Measurements from ENCODE around the gene XPO4. TPM values are rescaled to one million over a fixed set of nuclear protein-coding genes. Genes with fewer than 3 reads are reported as not detected.

Gene XPO4
- total and polyA plus RNA-seq, 2 of the 8 experiments (the other 6 are each of a cell fraction or from before 2014, with no cell fraction given), result 11.9 to 33.3 TPM

DNA sequence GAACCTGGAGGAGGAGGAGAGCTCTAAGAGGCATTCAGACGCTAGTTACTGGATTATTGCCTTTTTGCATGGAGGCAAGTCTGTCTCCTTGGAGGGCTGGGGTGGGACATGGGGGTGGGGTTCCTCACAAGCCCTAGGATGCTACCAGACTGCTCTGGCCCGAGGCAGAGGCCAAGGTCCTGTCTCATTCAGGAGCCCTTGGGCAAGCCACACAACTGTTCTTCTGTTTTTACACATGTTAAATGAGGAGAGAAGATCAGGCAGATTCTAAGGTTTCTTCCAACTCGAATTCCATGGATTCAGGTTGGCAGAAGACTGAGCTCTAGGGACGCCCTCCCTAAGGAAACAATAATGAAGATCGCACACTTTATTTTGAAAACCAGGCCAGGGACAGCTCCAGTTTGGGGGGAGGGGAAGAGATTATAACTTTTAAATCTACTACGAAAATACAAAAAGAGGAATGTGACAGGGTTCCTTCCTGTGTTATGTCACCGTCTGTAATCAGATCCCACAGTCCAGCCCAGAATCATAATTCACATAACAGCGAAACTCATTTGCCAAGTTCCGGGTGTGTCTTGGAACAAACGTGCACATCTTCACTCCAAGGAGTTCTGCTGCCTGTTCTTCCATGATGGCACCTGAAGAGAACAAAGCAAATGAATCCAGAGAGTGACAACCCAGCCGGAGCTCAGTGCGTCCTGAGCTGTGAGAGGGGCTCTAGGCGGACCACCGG lies 173.8 kb downstream of the XPO4 start:
- Histone ChIP-seq H2BK120ac (replicated peaks; ENCODE audit: low read depth, low read length) (no peak overlapping the region), H3K9ac (replicated peaks in 1 of 4; ENCODE audit: extremely low read depth in 1 of 4, low read depth in 3 of 4, low read length in 3 of 4) (no peak overlapping the region), H2BK15ac (ENCODE audit: low read length) (no peak overlapping the region), H3K36me3 (ENCODE audit: control insufficient read depth in 2 of 4, insufficient read depth in 4 of 4, low read length in 3 of 4) (no peaks in the 10 kb centered on the region), H3K4ac (replicated peaks; ENCODE audit: insufficient read length, low read depth, low read length) (no peak overlapping the region), H3K79me2 (ENCODE audit: control insufficient read depth in 1 of 2, insufficient read depth in 2 of 2, low read length in 2 of 2) (no peaks in the 10 kb centered on the region), H3K27ac (ENCODE audit: low read depth, low read length) (no peak overlapping the region), H2BK5ac (ENCODE audit: low read depth, low read length) (no peak overlapping the region), H3K56ac (replicated peaks; ENCODE audit: insufficient read length, low read depth, low read length) (no peak overlapping the region), H2BK20ac (ENCODE audit: low read length) (no peak overlapping the region), H3K27me3 (replicated peaks in 1 of 4; ENCODE audit: control insufficient read depth in 3 of 4, extremely low read depth in 1 of 4, insufficient read depth in 3 of 4, low read length in 3 of 4) (no peaks in the 10 kb centered on the region), H3K23ac (ENCODE audit: insufficient read length) (no peak overlapping the region), H3K9me3 (ENCODE audit: insufficient read depth in 2 of 2, low read depth in 1 of 2, low read length in 1 of 2) (no peaks in the 10 kb centered on the region), H3K18ac (ENCODE audit: extremely low read depth, low read length) (no peak overlapping the region), H3K79me1 (ENCODE audit: low read depth, low read length) (no peaks in the 10 kb centered on the region; the same call in 1 of the 2 replicates), H2BK12ac (ENCODE audit: low read depth, low read length) (no peak overlapping the region), H3K4me3 (ENCODE audit: extremely low read depth in 1 of 4, insufficient read depth in 2 of 4, low read depth in 3 of 4, low read length in 4 of 4) (no peak overlapping the region), H3K14ac (ENCODE audit: insufficient read length) (no peak overlapping the region), H3K4me1 (replicated peaks in 1 of 4; ENCODE audit: control insufficient read depth in 3 of 4, insufficient read depth in 4 of 4, low read length in 3 of 4) (no peaks in the 10 kb centered on the region), H4K91ac (replicated peaks; ENCODE audit: insufficient read length, low read length) (no peak overlapping the region), H4K8ac (ENCODE audit: extremely low read depth, insufficient read depth, low read length) (no peak overlapping the region), H2AFZ (ENCODE audit: low read length) (no peak overlapping the region), H3K23me2 (ENCODE audit: low read depth, low read length) (no peaks in the 10 kb centered on the region), H4K20me1 (replicated peaks in 1 of 2; ENCODE audit: control insufficient read depth in 1 of 2, insufficient read depth in 2 of 2, low read length in 2 of 2) (no peaks in the 10 kb centered on the region), H4K5ac (ENCODE audit: insufficient read length, low read depth, low read length) (no peak overlapping the region), H2AK5ac (ENCODE audit: low read depth, low read length) (no peak overlapping the region), H3K4me2 (ENCODE audit: insufficient read depth in 1 of 2, low read depth in 2 of 2, low read length in 2 of 2) (no peak overlapping the region)
- 85% methylated on average over 13 of the region's 14 CpGs; no CpG with 5 or more reads in 1 of the 2 experiments for WGBS, 2 experiments (ENCODE audit: extremely low coverage in 1 of 2, insufficient coverage in 1 of 2, insufficient read length in 1 of 2, insufficient replicate concordance in 2 of 2, low coverage in 1 of 2, low lambda C conversion rate in 2 of 2, missing lambda C conversion rate in 1 of 2)
- FAIRE-seq (no peak), DNase-seq (ENCODE audit: low read depth in 1 of 2, low spot score in 2 of 2) (no peak)
- POLR2A ChIA-PET (ENCODE audit: partially characterized antibody), result no interaction called here
- CTCF ChIA-PET (ENCODE audit: partially characterized antibody), result interaction anchor here (1.0 to 1.3 kb wide), 4 partner anchors 13 to 195 kb away, joined by 3 to 4 read pairs (median 3); no protein-coding TSS in a partner anchor
- TF ChIP-seq GABPA (IDR thresholded peaks at IDR 0.05; ENCODE audit: borderline replicate concordance, insufficient read depth, low read length) (no peak), BACH1 (IDR thresholded peaks at IDR 0.05; ENCODE audit: low read length) (no peak), TAF1 (IDR thresholded peaks at IDR 0.05; ENCODE audit: low read depth, low read length) (no peak), NRF1 (IDR thresholded peaks at IDR 0.05; ENCODE audit: low read depth, low read length) (no peak), TEAD4 (IDR thresholded peaks at IDR 0.05; ENCODE audit: low read depth, low read length) (no peak), YY1 (IDR thresholded peaks at IDR 0.05; ENCODE audit: low read depth, low read length) (no peak), KDM5A (IDR thresholded peaks at IDR 0.05; ENCODE audit: low read length) (no peak), MAFK (IDR thresholded peaks at IDR 0.05; ENCODE audit: low read depth, low read length) (no peak), SP2 (IDR thresholded peaks at IDR 0.05; ENCODE audit: low read length) (no peak), POLR2AphosphoS5 (IDR thresholded peaks at IDR 0.05; ENCODE audit: low read depth, low read length) (no peak), JUND (IDR thresholded peaks at IDR 0.05; ENCODE audit: low read length) (no peak), ASH2L (IDR thresholded peaks at IDR 0.05; ENCODE audit: low read length) (no peak)
- TF ChIP-seq, protein P1, sequence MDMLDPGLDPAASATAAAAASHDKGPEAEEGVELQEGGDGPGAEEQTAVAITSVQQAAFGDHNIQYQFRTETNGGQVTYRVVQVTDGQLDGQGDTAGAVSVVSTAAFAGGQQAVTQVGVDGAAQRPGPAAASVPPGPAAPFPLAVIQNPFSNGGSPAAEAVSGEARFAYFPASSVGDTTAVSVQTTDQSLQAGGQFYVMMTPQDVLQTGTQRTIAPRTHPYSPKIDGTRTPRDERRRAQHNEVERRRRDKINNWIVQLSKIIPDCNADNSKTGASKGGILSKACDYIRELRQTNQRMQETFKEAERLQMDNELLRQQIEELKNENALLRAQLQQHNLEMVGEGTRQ (IDR thresholded peaks at IDR 0.05; ENCODE audit: low read length), result no peak
